GM12878 (cell line): Measurements from ENCODE around the gene POFUT2. TPM values are rescaled to one million over a fixed set of nuclear protein-coding genes. Genes with fewer than 3 reads are reported as not detected.

Experiments used
- BHLHE40 ChIP-seq, 2 experiments: fragments of 450-650 bp in 1 of 2; IDR thresholded peaks; 2 replicates each; pipeline ENCODE4 v1.6.1; 2011 to 2017; ENCODE audit warnings: low read depth in 2 of 2, borderline replicate concordance in 1 of 2, improper control_type of control experiment in 1 of 2, low read length in 1 of 2, mild to moderate bottlenecking in 1 of 2
- CTCF ChIP-seq, 3 experiments: IDR thresholded peaks in 2 of 3; conservative IDR thresholded peaks in 1 of 3; 2 replicates each; pipeline ENCODE4 v1.5.1; 2011; ENCODE audit warnings: low read depth in 3 of 3, low read length in 3 of 3, mild to moderate bottlenecking in 3 of 3, control low read depth in 2 of 3, moderate library complexity in 2 of 3, inconsistent platforms in 1 of 3, mixed read lengths in 1 of 3; ENCODE audit not compliant: control insufficient read depth in 2 of 3, insufficient read depth in 1 of 3; ENCODE audit errors: extremely low read depth in 1 of 3
- CUX1 ChIP-seq: IDR thresholded peaks from 2 replicates; pipeline ENCODE4 v1.6.1; 2012; ENCODE audit warnings: improper control_type of control experiment, low read depth, low read length; ENCODE audit not compliant: insufficient replicate concordance
- FOXM1 ChIP-seq: IDR thresholded peaks from 2 replicates; pipeline ENCODE4 v1.6.1; 2012; ENCODE audit warnings: low read depth, mild to moderate bottlenecking, inconsistent platforms, low read length, moderate library complexity
- IRF3 ChIP-seq: fragments of 450-650 bp; IDR thresholded peaks from 2 replicates; pipeline ENCODE4 v1.6.1; 2014; ENCODE audit warnings: mild to moderate bottlenecking
- JUND ChIP-seq: IDR thresholded peaks from 2 replicates; pipeline ENCODE4 v1.6.1; 2012; ENCODE audit warnings: low read depth, mild to moderate bottlenecking, low read length, improper control_type of control experiment, moderate library complexity
- LARP7 ChIP-seq: fragments of 450-650 bp; IDR thresholded peaks from 2 replicates; pipeline ENCODE4 v1.6.1; 2017; ENCODE audit warnings: mild to moderate bottlenecking
- MAX ChIP-seq: IDR thresholded peaks from 2 replicates; pipeline ENCODE4 v1.6.1; 2012; ENCODE audit warnings: low read depth, low read length, improper control_type of control experiment
- MEF2A ChIP-seq: IDR thresholded peaks from 2 replicates; pipeline ENCODE4 v1.6.1; 2011; ENCODE audit warnings: low read depth, mild to moderate bottlenecking, low read length, moderate library complexity; ENCODE audit not compliant: insufficient read depth
- MTA3 ChIP-seq: IDR thresholded peaks from 2 replicates; pipeline ENCODE4 v1.6.1; 2012; ENCODE audit warnings: low read length, inconsistent platforms, borderline replicate concordance
- NFYA ChIP-seq: IDR thresholded peaks from 2 replicates; pipeline ENCODE4 v1.6.1; 2011; ENCODE audit warnings: low read depth, mild to moderate bottlenecking, low read length, improper control_type of control experiment, borderline replicate concordance
- NFYB ChIP-seq: IDR thresholded peaks from 2 replicates; pipeline ENCODE4 v1.6.1; 2011; ENCODE audit warnings: low read depth, mild to moderate bottlenecking, low read length, improper control_type of control experiment, moderate library complexity; ENCODE audit not compliant: insufficient read depth
- NR2F1 ChIP-seq: fragments of 450-650 bp; conservative IDR thresholded peaks from 2 replicates; pipeline ENCODE4 v1.6.1; 2017; ENCODE audit warnings: mild to moderate bottlenecking
- PAX8 ChIP-seq: fragments of 450-650 bp; IDR thresholded peaks from 2 replicates; pipeline ENCODE4 v1.6.1; 2017; ENCODE audit warnings: mild to moderate bottlenecking, moderate library complexity
- SKIL ChIP-seq: fragments of 450-650 bp; IDR thresholded peaks from 2 replicates; pipeline ENCODE4 v1.6.1; 2017; ENCODE audit warnings: mild to moderate bottlenecking, low read depth, inconsistent platforms; ENCODE audit not compliant: poor library complexity, severe bottlenecking
- SMAD1 ChIP-seq: fragments of 450-650 bp; IDR thresholded peaks from 2 replicates; pipeline ENCODE4 v1.6.1; 2018; ENCODE audit warnings: mild to moderate bottlenecking, low read depth; ENCODE audit not compliant: partially characterized antibody
- SREBF2 ChIP-seq: IDR thresholded peaks from 2 replicates; pipeline ENCODE4 v1.6.1; 2012; ENCODE audit warnings: mild to moderate bottlenecking, low read length
- YY1 ChIP-seq: IDR thresholded peaks from 2 replicates; pipeline ENCODE4 v1.6.1; 2011; ENCODE audit warnings: low read depth, mild to moderate bottlenecking, low read length
- polyA plus RNA-seq, 11 experiments: library from polyadenylated mRNA; depleted of rRNA in 4 of 11; unstranded in 6 of 11; stranded (reverse) in 5 of 11; fragments of >200 nt; fragmentation: Nextera tagmentation in 4 of 11; fragmentation: Illumina TruSeq in 1 of 11; extraction: Ambion mirVana in 4 of 11; extraction: Trizol in 1 of 11; gene quantifications; 1 replicate in 1 of 11; 2 replicates in 10 of 11; pipeline versions ENCODE4 v1.2.1 to v1.2.3, GENCODE V29; 2011 to 2016; ENCODE audit warnings: inconsistent platforms in 2 of 11, missing spikeins in 2 of 11, low read depth in 1 of 11
- total RNA-seq, 4 experiments: library from RNA; depleted of rRNA in 3 of 4; stranded (reverse); fragments of >200 nt in 3 of 4; fragmentation: Illumina TruSeq in 1 of 4; extraction: Trizol in 1 of 4; gene quantifications; 2 replicates each; pipeline versions ENCODE4 v1.2.1 to v1.2.3, GENCODE V29; 2013 to 2021

The POFUT2 gene
- total and polyA plus RNA-seq, 10 of the 15 experiments (the other 5 are each of a cell fraction or from before 2014, with no cell fraction given), result 1.2 to 15.1 (median 6.8) TPM

- no peak for TF ChIP-seq SKIL
- no peak for TF ChIP-seq IRF3
- no peak for TF ChIP-seq JUND
- no peak for TF ChIP-seq SREBF2
- peak; percentile 86 for TF ChIP-seq NR2F1
- TF ChIP-seq CUX1, result no peak
- TF ChIP-seq CTCF (IDR thresholded peaks at IDR 0.05 in 2 of 3, conservative IDR thresholded peaks at IDR 0.05 in 1 of 3; ENCODE audit: control insufficient read depth in 2 of 3, extremely low read depth in 1 of 3, insufficient read depth in 1 of 3, low read depth in 3 of 3, low read length in 3 of 3), result no peak
- no peak for TF ChIP-seq NFYA
- TF ChIP-seq MEF2A, result no peak
- TF ChIP-seq MAX, result no peak; the same call in 1 of the 2 replicates
- TF ChIP-seq FOXM1, result no peak
- TF ChIP-seq PAX8, result no peak
- no peak for TF ChIP-seq MTA3
- no peak for TF ChIP-seq LARP7
- no peak for TF ChIP-seq NFYB
- TF ChIP-seq YY1, result peak; percentile 88
- peak in 1 of 2 experiments; percentile 63; a peak in 2 of 4 replicates for TF ChIP-seq BHLHE40 (IDR thresholded peaks at IDR 0.05; ENCODE audit: borderline replicate concordance in 1 of 2, low read depth in 2 of 2, low read length in 1 of 2)
- TF ChIP-seq SMAD1, result no peak
Measured at GRCh38 chr21:45287438-45288391, at the start of gene POFUT2 (continued).
